Nephron (organoid): ENCODE results near the gene TMCC3.

Experiments
- H3K27ac Mint-ChIP-seq, 3 experiments: 2 replicates each; pipeline ENCODE4 v1.8.0; 2020; ENCODE audit warnings: mixed read lengths in 3 of 3, mild to moderate bottlenecking in 2 of 3, moderate library complexity in 1 of 3
- H3K27me3 Mint-ChIP-seq: 2 replicates; pipeline ENCODE4 v1.8.0; 2021; ENCODE audit warnings: low read depth, mild to moderate bottlenecking, moderate library complexity, mixed read lengths
- H3K36me3 Mint-ChIP-seq: 2 replicates; pipeline ENCODE4 v1.8.0; 2020; ENCODE audit warnings: low read depth, mixed read lengths
- H3K4me1 Mint-ChIP-seq: 2 replicates; pipeline ENCODE4 v1.8.0; 2020; ENCODE audit warnings: mixed read lengths
- H3K4me3 Mint-ChIP-seq, 3 experiments: 2 replicates each; pipeline ENCODE4 v1.8.0; 2020; ENCODE audit warnings: mild to moderate bottlenecking in 3 of 3, mixed read lengths in 3 of 3, moderate library complexity in 2 of 3
- H3K9me3 Mint-ChIP-seq: 2 replicates; pipeline ENCODE4 v1.8.0; 2020; ENCODE audit warnings: mixed read lengths
- TF ChIP-seq, protein P1 (sequence below), 3 experiments: fragments of 200-600 bp; sonication (generic); IDR thresholded peaks; one replicate each; pipeline ENCODE4 v1.5.0; 2021; ENCODE audit warnings: antibody characterized with exemption in 3 of 3; ENCODE audit not compliant: unreplicated experiment in 3 of 3

TMCC3 gene

GRCh38 chr12:94690198-94690771 lies 39.9 kb upstream of the TMCC3 start:
- Mint-ChIP-seq H3K4me3 (no peak overlapping the region), H3K9me3 (no peaks in the 10 kb centered on the region), H3K36me3 (no peaks in the 10 kb centered on the region), H3K27me3 (no peaks in the 10 kb centered on the region), H3K4me1 (peaks cover 8% of the 10 kb centered on the region), H3K27ac (no peak overlapping the region)
- TF ChIP-seq, protein P1, sequence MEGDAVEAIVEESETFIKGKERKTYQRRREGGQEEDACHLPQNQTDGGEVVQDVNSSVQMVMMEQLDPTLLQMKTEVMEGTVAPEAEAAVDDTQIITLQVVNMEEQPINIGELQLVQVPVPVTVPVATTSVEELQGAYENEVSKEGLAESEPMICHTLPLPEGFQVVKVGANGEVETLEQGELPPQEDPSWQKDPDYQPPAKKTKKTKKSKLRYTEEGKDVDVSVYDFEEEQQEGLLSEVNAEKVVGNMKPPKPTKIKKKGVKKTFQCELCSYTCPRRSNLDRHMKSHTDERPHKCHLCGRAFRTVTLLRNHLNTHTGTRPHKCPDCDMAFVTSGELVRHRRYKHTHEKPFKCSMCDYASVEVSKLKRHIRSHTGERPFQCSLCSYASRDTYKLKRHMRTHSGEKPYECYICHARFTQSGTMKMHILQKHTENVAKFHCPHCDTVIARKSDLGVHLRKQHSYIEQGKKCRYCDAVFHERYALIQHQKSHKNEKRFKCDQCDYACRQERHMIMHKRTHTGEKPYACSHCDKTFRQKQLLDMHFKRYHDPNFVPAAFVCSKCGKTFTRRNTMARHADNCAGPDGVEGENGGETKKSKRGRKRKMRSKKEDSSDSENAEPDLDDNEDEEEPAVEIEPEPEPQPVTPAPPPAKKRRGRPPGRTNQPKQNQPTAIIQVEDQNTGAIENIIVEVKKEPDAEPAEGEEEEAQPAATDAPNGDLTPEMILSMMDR (IDR thresholded peaks at IDR 0.05; ENCODE audit: unreplicated experiment in 3 of 3), result no peak

GRCh38 chr12:94689646-94690036 lies 39.3 kb upstream of the TMCC3 start:
- Mint-ChIP-seq H3K27me3 (no peaks in the 10 kb centered on the region), H3K36me3 (no peaks in the 10 kb centered on the region), H3K27ac (no peak overlapping the region), H3K9me3 (no peaks in the 10 kb centered on the region), H3K4me1 (peaks cover 8% of the 10 kb centered on the region), H3K4me3 (no peak overlapping the region)
- TF ChIP-seq, protein P1 (IDR thresholded peaks at IDR 0.05; ENCODE audit: unreplicated experiment in 3 of 3), result no peak

- Mint-ChIP-seq H3K27ac (no peak overlapping the region), H3K27me3 (no peaks in the 10 kb centered on the region), H3K4me3 (no peak overlapping the region), H3K36me3 (no peaks in the 10 kb centered on the region), H3K9me3 (no peaks in the 10 kb centered on the region), H3K4me1 (peaks cover 8% of the 10 kb centered on the region)
- TF ChIP-seq, protein P1 (IDR thresholded peaks at IDR 0.05; ENCODE audit: unreplicated experiment in 3 of 3), result no peak
These were observed 38.8 kb upstream of the TMCC3 start for GRCh38 chr12:94689002-94689645.

DNA sequence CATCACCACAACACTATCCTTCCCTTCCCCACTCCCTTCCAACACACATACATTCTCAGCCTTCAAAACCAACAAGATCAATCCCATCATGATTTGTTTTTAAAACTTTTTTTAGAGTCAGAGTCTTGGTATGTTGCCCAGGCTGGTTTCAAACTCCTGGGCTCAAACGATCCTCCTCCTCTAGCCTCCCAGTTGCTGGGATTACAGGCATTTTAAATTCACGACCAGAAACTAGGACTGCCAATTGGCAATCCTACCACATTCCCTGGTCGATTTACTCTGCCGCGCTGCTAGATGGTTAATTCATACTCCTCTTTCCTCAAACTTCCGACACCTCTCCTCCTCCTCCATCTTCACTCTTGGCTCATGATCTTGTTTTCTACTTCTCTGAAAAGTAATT lies 37.5 kb upstream of the TMCC3 start:
- H3K4me3 Mint-ChIP-seq, result no peak overlapping the region
- H3K9me3 Mint-ChIP-seq, result no peaks in the 10 kb centered on the region
- H3K36me3 Mint-ChIP-seq, result no peaks in the 10 kb centered on the region
- H3K27me3 Mint-ChIP-seq, result no peaks in the 10 kb centered on the region
- TF ChIP-seq, protein P1 (IDR thresholded peaks at IDR 0.05; ENCODE audit: unreplicated experiment in 3 of 3), result no peak
- H3K4me1 Mint-ChIP-seq, result peaks cover 16% of the 10 kb centered on the region
- H3K27ac Mint-ChIP-seq, result no peak overlapping the region

DNA sequence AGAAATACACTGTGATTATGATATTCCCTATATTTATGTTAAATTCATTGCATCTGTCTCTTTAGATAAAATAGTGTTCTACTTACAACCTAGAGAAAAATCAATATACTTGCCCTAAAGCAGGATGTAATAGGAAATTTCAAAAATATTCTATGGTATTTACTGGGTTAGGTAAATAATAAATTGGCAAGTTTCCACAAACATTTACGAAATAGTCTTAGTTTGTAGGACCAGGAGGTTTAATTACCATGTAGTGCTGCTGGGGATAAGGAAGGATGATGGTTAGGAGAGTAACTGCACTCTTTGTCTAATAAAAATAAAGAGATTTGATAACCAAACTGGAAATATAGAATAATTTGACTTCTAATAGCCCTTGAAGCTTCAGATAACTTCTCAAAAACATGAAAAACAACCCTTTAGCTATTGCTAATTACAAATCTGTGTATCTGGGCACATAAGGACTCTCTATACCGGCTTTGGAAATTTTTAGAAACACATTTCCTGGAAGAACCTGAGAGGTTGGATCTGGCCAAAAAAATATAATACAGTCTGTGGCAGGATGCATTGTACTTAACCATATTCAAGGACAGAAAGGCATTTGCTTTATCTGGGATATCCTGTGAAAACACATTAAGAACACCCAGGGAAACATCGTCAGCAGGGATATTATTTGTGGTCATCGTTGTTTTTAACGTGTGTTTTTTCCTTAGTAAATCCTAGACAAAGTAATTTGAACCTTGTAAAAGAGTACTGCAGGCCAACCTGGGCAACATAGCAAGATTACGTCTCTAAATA lies 36.7 kb upstream of the TMCC3 start:
- no peaks in the 10 kb centered on the region for H3K36me3 Mint-ChIP-seq
- no peak overlapping the region for H3K27ac Mint-ChIP-seq
- peaks cover 16% of the 10 kb centered on the region for H3K4me1 Mint-ChIP-seq
- H3K4me3 Mint-ChIP-seq, result no peak overlapping the region
- H3K9me3 Mint-ChIP-seq, result no peaks in the 10 kb centered on the region
- TF ChIP-seq, protein P1 (IDR thresholded peaks at IDR 0.05; ENCODE audit: unreplicated experiment in 3 of 3), result no peak
- no peaks in the 10 kb centered on the region for H3K27me3 Mint-ChIP-seq
